OCI-LY7 (cell line): ENCODE data around the gene POFUT1.

Source experiments
- CTCF ChIP-seq: fragments of 200-600 bp; sonication (generic); conservative IDR thresholded peaks from 2 replicates; pipeline ENCODE4 v1.5.1; 2014; ENCODE audit warnings: mild to moderate bottlenecking, antibody characterized with exemption, low read length, moderate library complexity, mixed read lengths
- EZH2phosphoT487 ChIP-seq: fragments of 200-600 bp; sonication (generic); IDR thresholded peaks from 2 replicates; pipeline ENCODE4 v1.6.1; 2018; ENCODE audit warnings: low read depth, borderline replicate concordance, mild to moderate bottlenecking, mixed run types, antibody characterized with exemption, low read length, moderate library complexity, mixed read lengths

DNA sequence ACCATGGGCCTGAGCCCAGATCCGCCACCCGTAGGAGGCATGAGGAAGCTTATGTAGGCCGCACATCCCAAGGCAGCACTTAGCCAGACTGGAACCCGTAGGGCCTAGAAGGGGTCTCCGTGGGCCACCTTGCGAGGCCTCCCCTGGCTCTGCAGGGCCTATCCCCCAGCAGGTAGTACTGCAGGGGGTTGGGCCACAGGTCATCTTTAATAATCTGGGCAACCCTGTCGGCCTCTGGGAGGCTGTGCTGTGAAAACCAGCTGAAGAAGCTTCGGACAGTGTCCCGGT lies 18.6 kb upstream of the POFUT1 start:
- TF ChIP-seq CTCF (no peak), EZH2phosphoT487 (no peak)
